Peyer's patch (tissue), 4 donors: ENCODE data around the gene FIGNL1.

ENCODE experiments used
- CTCF ChIP-seq, 6 experiments: fragments of 450-650 bp in 4 of 6; fragments of 200-600 bp in 2 of 6; sonication (generic) in 1 of 6; IDR thresholded peaks; one replicate each; pipeline ENCODE4 v1.5.1; 2017 to 2019; ENCODE audit warnings: antibody characterized with exemption in 6 of 6, mild to moderate bottlenecking in 3 of 6, moderate library complexity in 1 of 6
- POLR2A ChIP-seq, 2 donors: fragments of 450-650 bp; IDR thresholded peaks; one replicate each; pipeline ENCODE4 v1.5.1; 2017; ENCODE audit warnings: antibody characterized with exemption in 2 of 2, mild to moderate bottlenecking in 2 of 2, moderate library complexity in 2 of 2

DNA sequence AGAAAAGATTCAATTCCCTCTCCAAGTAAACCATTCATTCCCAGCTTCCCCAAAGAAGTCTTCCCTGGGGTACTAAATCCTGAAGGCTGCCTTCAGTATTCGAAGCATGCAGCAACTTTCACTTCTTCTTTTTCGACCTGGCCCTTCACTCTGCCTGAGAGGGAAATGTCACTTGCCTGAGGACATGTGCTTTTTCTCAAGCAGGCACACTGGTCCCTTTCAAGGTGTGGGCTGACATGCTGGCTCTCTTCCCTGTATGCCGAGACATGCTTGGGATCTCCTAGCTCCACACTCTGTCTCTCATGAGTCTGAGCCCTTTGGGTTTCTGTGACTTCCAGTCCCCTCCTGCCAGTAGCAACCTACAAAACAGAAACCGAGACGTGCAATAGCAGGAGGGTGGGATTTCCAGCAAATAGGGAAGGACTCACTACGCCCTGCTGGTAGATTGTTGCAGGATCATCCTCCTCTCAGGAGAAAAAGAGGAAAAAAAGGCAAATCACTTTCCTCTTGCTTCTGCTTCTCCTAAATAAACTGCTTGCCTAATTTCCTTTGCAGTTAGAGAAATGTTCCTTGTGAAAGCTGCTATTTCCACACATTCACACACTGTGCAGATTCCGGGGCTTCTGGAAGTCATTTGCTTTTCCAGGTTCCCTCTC is 33.5 kb downstream of the FIGNL1 start:
- TF ChIP-seq CTCF (IDR thresholded peaks at IDR 0.05) (peak in 1 of 6 experiments; percentile 14), POLR2A (IDR thresholded peaks at IDR 0.05) (no peak)
